HAP-1 (cell line): ENCODE results near the gene SPTSSA.
"Not testable (repeated sequence)": the region's sequence is repeated elsewhere in the genome, so short reads cannot be mapped to it uniquely, and the experiment has no call there.

ENCODE experiments used
- DNase-seq, 2 experiments: peaks; one replicate each; pipeline ENCODE4 v3.0.0-alpha.2; 2016 to 2020; ENCODE audit warnings: low spot score in 2 of 2
- H3K27me3 ChIP-seq: fragments of 250-450 bp; sonication (Bioruptor Pico); 2 replicates; pipeline ENCODE4 v1.5.1; 2020; ENCODE audit warnings: low read depth, mild to moderate bottlenecking, moderate library complexity
- H3K36me3 ChIP-seq: fragments of 250-450 bp; sonication (Bioruptor Pico); replicated peaks from 2 replicates; pipeline ENCODE4 v1.5.1; 2020; ENCODE audit warnings: mild to moderate bottlenecking
- H3K4me1 ChIP-seq: fragments of 250-450 bp; sonication (Bioruptor Pico); 2 replicates; pipeline ENCODE4 v1.5.1; 2020; ENCODE audit warnings: mild to moderate bottlenecking
- H3K4me3 ChIP-seq: fragments of 250-450 bp; sonication (Bioruptor Pico); 2 replicates; pipeline ENCODE4 v1.5.1; 2020; ENCODE audit warnings: mild to moderate bottlenecking, moderate library complexity
- H3K9me3 ChIP-seq: fragments of 250-450 bp; sonication (Bioruptor Pico); 2 replicates; pipeline ENCODE4 v1.5.1; 2020; ENCODE audit warnings: mild to moderate bottlenecking, moderate library complexity
- in situ Hi-C: fragments of 300-500 bp; cut with MboI; formaldehyde crosslinking; loops from 3 replicates; pipeline ENCODE4 v1.14.3; 2020; ENCODE audit warnings: low sequenced_read_pairs, inconsistent platforms, mixed read lengths

The SPTSSA gene

GRCh38 chr14:34488528-34488927 lies 26.5 kb upstream of the SPTSSA start:
- in situ Hi-C loops: no loop called here
- no peak for DNase-seq
- Histone ChIP-seq H3K4me3 (no peak overlapping the region), H3K27me3 (no peaks in the 10 kb centered on the region), H3K36me3 (no peaks in the 10 kb centered on the region), H3K4me1 (peaks cover under 1% of the 10 kb centered on the region; the same call in 1 of the 2 replicates), H3K9me3 (no peaks in the 10 kb centered on the region)

GRCh38 chr14:34484726-34485125 lies 22.7 kb upstream of the SPTSSA start:
- H3K27me3 ChIP-seq: no peaks in the 10 kb centered on the region
- H3K9me3 ChIP-seq: no peaks in the 10 kb centered on the region

GRCh38 chr14:34482463-34482862 lies 20.4 kb upstream of the SPTSSA start:
- in situ Hi-C loops: no loop called here
- Histone ChIP-seq H3K4me1 (peaks cover 11% of the 10 kb centered on the region), H3K4me3 (no peak overlapping the region), H3K27me3 (no peaks in the 10 kb centered on the region), H3K9me3 (no peaks in the 10 kb centered on the region), H3K36me3 (no peaks in the 10 kb centered on the region)
- DNase-seq: no peak

More at GRCh38 chr14:34484726-34485125, 22.7 kb upstream of the SPTSSA start:
- no peak for DNase-seq
- Histone ChIP-seq H3K36me3 (no peaks in the 10 kb centered on the region), H3K4me1 (peaks cover 11% of the 10 kb centered on the region), H3K4me3 (no peak overlapping the region)
- in situ Hi-C loops: no loop called here

GRCh38 chr14:34479694-34480093 lies 17.7 kb upstream of the SPTSSA start:
- Histone ChIP-seq H3K27me3 (no peaks in the 10 kb centered on the region), H3K36me3 (no peaks in the 10 kb centered on the region), H3K4me3 (no peak overlapping the region), H3K4me1 (peaks cover 11% of the 10 kb centered on the region), H3K9me3 (no peaks in the 10 kb centered on the region)
- in situ Hi-C loops: no loop called here
- no peak for DNase-seq

GRCh38 chr14:34478261-34478660 lies 16.2 kb upstream of the SPTSSA start:
- H3K4me1 ChIP-seq: peaks cover 10% of the 10 kb centered on the region
- H3K9me3 ChIP-seq: no peaks in the 10 kb centered on the region
- DNase-seq: no peak
- no peak overlapping the region for H3K4me3 ChIP-seq
- in situ Hi-C loops: no loop called here
- H3K27me3 ChIP-seq: no peaks in the 10 kb centered on the region
- no peaks in the 10 kb centered on the region for H3K36me3 ChIP-seq

GRCh38 chr14:34476036-34476435 lies 14.0 kb upstream of the SPTSSA start:
- H3K9me3 ChIP-seq, in situ Hi-C loops, DNase-seq, H3K27me3 ChIP-seq, H3K36me3 ChIP-seq, H3K4me3 ChIP-seq: not testable (repeated sequence)
- H3K4me1 ChIP-seq: peaks cover 11% of the 10 kb centered on the region

- H3K9me3 ChIP-seq: no peaks in the 10 kb centered on the region
- no peaks in the 10 kb centered on the region for H3K27me3 ChIP-seq
- H3K36me3 ChIP-seq: no peaks in the 10 kb centered on the region
- H3K4me1 ChIP-seq: peaks cover 11% of the 10 kb centered on the region
- in situ Hi-C loops: no loop called here
- H3K4me3 ChIP-seq: no peak overlapping the region
- no peak for DNase-seq
These were observed 13.1 kb upstream of the SPTSSA start for GRCh38 chr14:34475163-34475562.

- Histone ChIP-seq H3K27me3 (no peaks in the 10 kb centered on the region), H3K9me3 (no peaks in the 10 kb centered on the region), H3K36me3 (no peaks in the 10 kb centered on the region), H3K4me1 (peaks cover 11% of the 10 kb centered on the region), H3K4me3 (no peak overlapping the region)
- in situ Hi-C loops: no loop called here
- DNase-seq: no peak
These were observed 12.2 kb upstream of the SPTSSA start for GRCh38 chr14:34474187-34474679.

GRCh38 chr14:34472706-34473279 lies 10.8 kb upstream of the SPTSSA start:
- H3K36me3 ChIP-seq: no peaks in the 10 kb centered on the region

GRCh38 chr14:34470319-34470718 lies 8.3 kb upstream of the SPTSSA start:
- in situ Hi-C loops: no loop called here
- no peak overlapping the region for H3K4me3 ChIP-seq
- no peak for DNase-seq
- H3K4me1 ChIP-seq: peaks cover 12% of the 10 kb centered on the region
- no peaks in the 10 kb centered on the region for H3K36me3 ChIP-seq
- H3K27me3 ChIP-seq: no peaks in the 10 kb centered on the region
- H3K9me3 ChIP-seq: no peaks in the 10 kb centered on the region

More at GRCh38 chr14:34472706-34473279, 10.8 kb upstream of the SPTSSA start:
- peak; percentile 36 to 72 for DNase-seq
- no peak overlapping the region for H3K4me3 ChIP-seq
- no peaks in the 10 kb centered on the region for H3K9me3 ChIP-seq
- peaks cover 11% of the 10 kb centered on the region for H3K4me1 ChIP-seq
- in situ Hi-C loops: no loop called here
- H3K27me3 ChIP-seq: no peaks in the 10 kb centered on the region

- no peak overlapping the region for H3K4me3 ChIP-seq
- H3K9me3 ChIP-seq: no peaks in the 10 kb centered on the region
- no peaks in the 10 kb centered on the region for H3K27me3 ChIP-seq
- in situ Hi-C loops: no loop called here
- H3K36me3 ChIP-seq: no peaks in the 10 kb centered on the region
- peaks cover 5% of the 10 kb centered on the region for H3K4me1 ChIP-seq
- no peak for DNase-seq
These were observed 4.7 kb upstream of the SPTSSA start for GRCh38 chr14:34466691-34467090.

GRCh38 chr14:34465069-34465859 lies 3.2 kb upstream of the SPTSSA start:
- Histone ChIP-seq H3K27me3 (no peaks in the 10 kb centered on the region), H3K9me3 (no peaks in the 10 kb centered on the region), H3K4me3 (no peak overlapping the region), H3K36me3 (no peaks in the 10 kb centered on the region), H3K4me1 (peaks cover 7% of the 10 kb centered on the region)
- no peak for DNase-seq
- in situ Hi-C loops: no loop called here

GRCh38 chr14:34463598-34463961 lies 1.5 kb upstream of the SPTSSA start:
- Histone ChIP-seq H3K4me1 (peaks cover 12% of the 10 kb centered on the region), H3K4me3 (no peak overlapping the region), H3K9me3 (no peaks in the 10 kb centered on the region), H3K27me3 (no peaks in the 10 kb centered on the region), H3K36me3 (no peaks in the 10 kb centered on the region)
- no peak for DNase-seq
- in situ Hi-C loops: no loop called here

- in situ Hi-C loops: no loop called here
These were observed 507 bp downstream of the SPTSSA start for GRCh38 chr14:34461334-34462131.

More at GRCh38 chr14:34461334-34462131, 507 bp downstream of the SPTSSA start:
- H3K9me3 ChIP-seq: no peaks in the 10 kb centered on the region
- peaks cover 12% of the 10 kb centered on the region for H3K4me1 ChIP-seq
- DNase-seq: peak; percentile 66 to 79
- H3K4me3 ChIP-seq: peak overlapping the region; percentile 42
- peaks cover 3% of the 10 kb centered on the region; the same call in 1 of the 2 replicates for H3K36me3 ChIP-seq
- H3K27me3 ChIP-seq: no peaks in the 10 kb centered on the region
